ENCODE results near the gene C4BPA. TPM values are rescaled to one million over a fixed set of nuclear protein-coding genes. Genes with fewer than 3 reads are reported as not detected.

C4BPA gene
- total RNA-seq (2014; rRNA removed; shearing (Covaris generic)), result 0.10 TPM in 1 of 2 replicates, not detected in the other

DNA sequence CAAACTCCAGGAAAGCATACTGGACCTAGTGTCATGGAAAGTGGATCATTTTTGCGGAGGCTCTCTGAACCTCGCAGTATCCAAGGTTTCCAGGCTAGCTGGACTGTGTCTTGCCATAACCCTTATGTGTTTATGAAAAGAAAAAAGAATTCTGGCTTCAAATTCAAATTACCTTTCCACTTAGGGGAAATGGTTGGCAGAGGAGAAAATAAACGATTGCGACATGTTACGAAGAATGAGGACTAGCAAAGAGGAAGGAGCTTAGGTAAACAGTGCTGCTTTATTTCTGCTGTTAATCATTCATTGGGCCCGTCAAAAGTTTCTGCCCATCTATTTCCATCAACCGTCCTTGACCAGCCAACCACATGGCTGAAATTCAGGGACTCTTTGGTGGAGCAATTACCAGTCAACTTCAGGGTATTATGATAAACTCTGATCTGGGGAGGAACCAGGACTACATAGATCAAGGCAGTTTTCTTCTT, at the start of gene C4BPA:
TSS of gene C4BPA (plus strand) at position 342 of the 482 bp plus-strand sequence. CDS start 8,793 bp downstream, outside the sequence.
- DNase-seq (ENCODE audit: low read depth), result peak; percentile 36

GRCh38 chr1:207054491-207054890, 49.5 kb upstream of the C4BPA start:
- DNase-seq (ENCODE audit: low read depth), result no peak

GRCh38 chr1:207055386-207056001, 48.5 kb upstream of the C4BPA start:
- DNase-seq (ENCODE audit: low read depth), result no peak

- DNase-seq (ENCODE audit: low read depth), result no peak
Measured at GRCh38 chr1:207056673-207057072, 47.4 kb upstream of the C4BPA start.

- no peak for DNase-seq (ENCODE audit: low read depth)
Measured at GRCh38 chr1:207058252-207058651, 45.8 kb upstream of the C4BPA start.

- no peak for DNase-seq (ENCODE audit: low read depth)
Measured at GRCh38 chr1:207058878-207059867, 44.9 kb upstream of the C4BPA start.

DNA sequence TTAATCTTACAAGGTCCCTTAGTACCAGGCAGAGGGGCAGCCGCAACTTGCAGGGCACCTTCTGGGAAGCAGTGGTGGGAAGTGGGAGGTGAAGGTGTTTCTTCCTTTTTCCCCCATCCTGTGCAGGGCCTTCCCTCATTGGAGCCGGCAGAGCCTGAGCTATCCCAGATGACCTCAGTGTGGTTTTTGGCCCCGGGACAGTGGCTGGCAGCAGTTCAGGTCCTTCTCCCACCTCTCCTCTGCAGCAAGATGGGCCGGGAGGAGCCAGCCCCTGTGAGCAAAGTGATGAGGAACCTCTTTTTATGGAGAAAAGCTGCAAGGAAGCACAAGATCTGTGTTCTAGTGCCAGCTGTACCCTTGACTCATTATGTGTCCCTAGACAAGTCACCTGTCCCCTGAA, 44.2 kb upstream of the C4BPA start:
- DNase-seq (ENCODE audit: low read depth), result no peak

DNA sequence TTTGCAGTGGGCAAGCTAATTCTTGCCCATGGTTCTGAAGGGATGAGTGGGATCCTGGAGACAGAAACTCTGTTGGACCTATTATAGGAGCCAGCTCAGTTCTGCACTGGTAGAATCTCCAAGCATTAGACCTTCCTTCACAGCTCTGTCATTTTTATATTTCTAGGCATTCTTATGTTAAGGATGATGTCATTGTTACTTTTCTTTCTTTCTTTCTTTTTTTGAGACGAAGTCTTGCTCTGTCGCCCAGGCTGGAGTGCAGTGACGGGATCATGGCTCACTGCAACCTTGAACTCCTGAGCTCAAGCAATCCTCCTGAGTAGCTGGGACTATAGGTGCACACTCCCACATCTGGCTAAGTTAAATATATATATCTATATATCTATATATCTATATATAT, 43.4 kb upstream of the C4BPA start:
- DNase-seq (ENCODE audit: low read depth), result no peak

GRCh38 chr1:207062058-207062457, 42.0 kb upstream of the C4BPA start:
- DNase-seq (ENCODE audit: low read depth), result no peak

DNA sequence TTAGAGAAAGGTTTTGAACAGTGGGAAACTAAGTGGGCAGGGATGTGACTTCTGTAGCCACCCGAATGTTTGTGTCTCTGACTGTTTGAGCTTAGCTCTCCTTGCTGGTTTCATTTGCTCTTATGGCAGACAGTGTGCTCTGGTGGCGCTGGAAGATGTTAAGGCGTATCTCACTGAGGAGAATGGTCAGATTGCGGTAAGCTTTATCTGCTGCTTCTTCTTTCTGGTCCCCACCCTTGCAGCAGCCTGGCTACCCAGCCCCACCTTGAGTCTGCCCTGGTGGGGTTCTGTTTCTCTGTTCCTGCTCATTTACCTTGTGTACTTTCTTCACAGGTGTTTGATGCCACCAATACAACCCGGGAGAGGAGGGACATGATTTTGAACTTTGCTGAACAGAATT, 41.0 kb upstream of the C4BPA start:
- DNase-seq (ENCODE audit: low read depth), result no peak

- no peak for DNase-seq (ENCODE audit: low read depth)
Measured at GRCh38 chr1:207064561-207064960, 39.5 kb upstream of the C4BPA start.

DNA sequence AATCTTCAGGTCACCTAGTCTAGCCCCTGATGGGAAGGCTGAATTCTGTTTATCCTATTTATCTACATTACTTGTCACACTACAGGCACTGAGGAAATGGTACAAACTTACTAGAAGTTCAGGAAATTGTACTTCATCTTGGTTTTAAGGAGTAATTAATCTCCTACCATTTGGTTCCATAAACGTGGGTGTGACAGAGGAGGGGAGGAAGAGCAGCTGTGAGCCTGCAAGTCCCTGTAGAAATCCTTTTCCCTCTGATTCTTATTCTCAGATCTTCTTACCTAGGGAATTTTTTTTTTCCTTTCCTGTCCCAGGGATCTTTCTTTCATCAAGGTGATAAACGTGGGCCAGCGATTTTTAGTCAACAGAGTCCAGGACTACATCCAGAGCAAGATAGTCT, 36.8 kb upstream of the C4BPA start:
- DNase-seq (ENCODE audit: low read depth), result no peak

DNA sequence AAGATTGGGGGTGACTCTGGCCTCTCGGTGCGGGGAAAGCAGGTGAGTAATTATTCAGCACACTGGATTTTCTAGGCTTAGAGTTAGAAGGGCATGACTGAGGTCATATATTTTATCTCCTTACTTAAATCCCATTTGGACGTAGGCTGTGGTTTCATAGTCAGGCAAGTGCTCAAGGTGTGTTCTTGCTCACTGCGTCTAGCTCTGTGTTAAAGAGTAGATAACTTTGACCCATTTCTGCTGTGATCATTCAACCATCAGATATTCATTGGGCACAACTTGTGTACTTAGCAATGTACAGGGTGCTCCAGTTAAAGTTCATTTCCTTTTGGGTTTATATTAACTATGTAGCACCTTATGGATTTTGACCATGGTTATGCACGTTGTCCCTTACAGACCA, 36.4 kb upstream of the C4BPA start:
- DNase-seq (ENCODE audit: low read depth), result no peak

DNA sequence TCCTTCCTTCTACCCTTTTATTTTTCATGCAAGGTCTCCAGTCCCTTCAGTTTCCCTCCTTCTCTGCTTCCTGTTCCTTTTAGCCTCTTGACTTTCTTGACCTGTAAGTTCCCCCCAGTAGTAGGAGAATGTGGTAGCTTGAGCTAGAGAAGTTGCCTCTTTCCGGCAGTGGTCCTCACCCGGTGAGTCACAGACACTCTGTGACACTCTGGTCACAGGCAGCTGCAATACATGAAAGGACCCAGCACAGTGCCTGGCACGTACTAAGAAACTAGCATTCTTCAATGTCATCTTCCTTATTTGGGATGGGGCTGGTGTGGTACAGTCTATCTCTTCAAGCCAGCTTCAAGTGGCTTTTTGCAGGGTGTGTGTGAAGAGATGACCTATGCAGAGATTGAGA, 35.0 kb upstream of the C4BPA start:
- DNase-seq (ENCODE audit: low read depth), result no peak

GRCh38 chr1:207069858-207070506, 34.1 kb upstream of the C4BPA start:
- no peak for DNase-seq (ENCODE audit: low read depth)

DNA sequence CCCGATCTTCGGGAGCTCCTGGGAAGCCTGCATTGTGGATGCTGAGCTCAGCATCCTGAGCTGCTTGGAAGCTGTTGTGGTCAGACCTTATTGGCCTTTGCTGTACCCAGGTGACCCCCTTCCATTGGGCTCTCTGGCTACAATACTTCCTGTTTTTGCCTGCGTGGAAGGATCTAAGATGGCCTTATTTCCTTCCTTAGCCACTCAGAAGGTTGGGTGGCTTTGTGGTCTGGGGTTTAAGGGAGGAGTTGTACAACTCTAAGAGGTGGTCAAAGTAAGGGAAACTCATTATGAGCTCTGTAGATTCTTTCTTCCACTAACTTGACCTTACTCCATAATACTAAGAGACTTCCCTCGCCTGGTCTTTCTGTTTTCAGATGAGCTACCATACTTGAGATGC, 33.2 kb upstream of the C4BPA start:
- DNase-seq (ENCODE audit: low read depth), result no peak

DNA sequence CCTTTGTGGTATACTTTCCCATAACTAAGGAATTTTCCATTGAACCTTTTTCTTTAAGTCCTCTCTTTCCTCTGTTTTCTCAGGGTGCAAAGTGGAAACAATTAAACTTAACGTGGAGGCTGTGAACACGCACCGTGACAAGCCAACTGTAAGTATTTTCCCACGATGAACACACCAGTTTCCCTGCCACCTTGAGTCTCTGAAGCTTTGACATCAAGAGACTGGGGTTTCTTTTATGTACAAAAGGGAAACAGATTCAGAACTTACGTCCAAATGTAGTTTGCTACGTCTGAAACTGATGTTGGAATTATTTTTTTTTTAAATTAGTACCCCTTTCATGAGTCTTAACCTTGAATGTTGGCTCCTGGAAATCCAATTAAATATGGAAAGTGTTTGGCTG, 32.6 kb upstream of the C4BPA start:
- DNase-seq (ENCODE audit: low read depth), result no peak

- no peak for DNase-seq (ENCODE audit: low read depth)
Measured at GRCh38 chr1:207072233-207072632, 31.8 kb upstream of the C4BPA start.

DNA sequence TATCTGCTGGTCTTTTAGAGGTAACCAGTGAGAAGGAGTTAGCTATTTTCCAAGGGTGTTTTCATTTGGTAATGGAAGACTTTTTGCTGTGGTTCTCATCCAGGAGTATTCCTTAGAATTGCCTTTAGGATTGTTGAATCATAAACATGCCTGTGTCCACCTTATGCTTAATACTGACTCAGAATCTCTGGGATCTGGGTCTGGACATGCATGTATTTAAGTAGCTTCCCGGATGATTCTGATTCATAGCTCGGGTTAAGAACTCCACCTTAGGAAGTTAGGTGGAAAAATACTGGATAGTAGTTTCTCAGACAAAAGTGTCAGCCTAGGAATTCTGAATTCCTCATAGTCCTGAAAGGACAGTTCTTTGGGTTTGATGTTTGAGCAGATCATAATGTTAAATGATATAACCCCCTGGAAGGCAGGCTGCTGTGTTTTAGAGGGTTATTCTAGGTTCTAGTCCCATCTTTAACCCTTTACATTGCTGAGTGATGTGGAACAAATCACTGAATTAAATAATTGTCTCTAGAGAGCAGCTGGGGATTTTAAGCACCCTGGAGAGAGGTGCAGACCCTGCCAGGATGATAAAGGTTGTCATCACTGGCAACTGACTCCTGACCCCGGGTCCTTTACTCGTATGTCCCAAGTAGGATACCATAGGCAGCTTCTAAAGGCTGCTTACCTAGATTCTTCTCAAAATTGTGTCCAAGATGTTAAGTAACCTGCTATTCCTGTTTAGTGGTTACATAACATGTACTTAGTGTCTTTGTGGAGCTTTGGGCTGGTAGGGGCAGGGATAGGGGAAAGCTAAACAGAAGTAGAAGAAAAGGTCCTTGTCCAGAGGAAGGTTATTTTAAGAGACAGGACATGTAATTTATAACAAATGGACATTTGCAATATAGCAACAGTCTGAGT, 29.9 kb upstream of the C4BPA start:
- DNase-seq (ENCODE audit: low read depth), result peak; percentile 56

- no peak for DNase-seq (ENCODE audit: low read depth)
Measured at GRCh38 chr1:207076181-207076955, 27.7 kb upstream of the C4BPA start.
